ENCODE measurements around the gene GAB2. TPM values are rescaled to one million over a fixed set of nuclear protein-coding genes. Genes with fewer than 3 reads are reported as not detected.

The GAB2 gene
- total and polyA plus RNA-seq, 10 of the 15 experiments (the other 5 are each of a cell fraction or from before 2014, with no cell fraction given), result 0.69 to 12.6 (median 3.8) TPM

DNA sequence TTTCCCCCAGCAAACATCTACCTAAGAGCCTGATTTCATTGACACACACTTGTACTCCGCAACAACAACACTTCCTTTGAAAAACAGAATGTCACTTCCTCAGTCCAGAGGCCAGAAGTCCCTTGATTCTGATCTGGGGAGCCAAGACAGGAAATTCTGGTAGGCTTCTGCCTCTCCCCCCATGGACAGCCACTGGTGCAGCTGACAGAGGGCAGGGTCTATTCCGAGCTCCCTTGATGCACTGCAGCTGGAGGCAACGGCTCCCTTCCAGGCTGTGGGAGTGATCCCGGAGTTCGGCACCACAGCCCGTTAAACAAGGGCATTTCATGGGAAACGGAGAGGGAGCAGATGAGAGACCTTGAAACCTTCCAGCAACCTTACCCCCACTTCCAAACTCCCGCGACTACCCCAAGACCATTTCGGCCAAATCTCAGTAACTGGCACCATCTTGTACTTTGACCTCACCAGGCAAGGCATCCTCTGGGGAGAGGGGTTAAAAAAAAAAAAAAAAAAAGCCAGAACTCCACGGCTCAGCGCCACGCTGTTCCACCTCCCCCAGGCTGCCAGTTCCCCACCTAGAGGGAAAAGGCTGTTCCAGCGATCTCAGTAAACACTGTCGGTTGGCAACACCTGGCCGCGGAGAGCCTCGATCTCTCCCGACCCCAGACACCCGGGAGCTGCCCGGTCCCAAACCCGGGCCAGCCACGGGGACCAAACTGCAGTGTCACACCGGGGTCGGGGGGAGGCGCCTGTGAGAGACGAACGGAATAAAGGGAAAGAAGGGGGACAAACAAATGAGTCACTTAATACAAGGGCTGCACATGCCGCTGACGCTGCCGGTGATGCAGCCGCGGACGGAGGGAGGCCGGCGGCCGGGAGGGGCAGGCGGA, 1.1 kb downstream of the GAB2 start (continued):
- peak; percentile 60 for TF ChIP-seq IKZF1 (conservative IDR thresholded peaks at IDR 0.05)
- no peak for TF ChIP-seq BCL11A (IDR thresholded peaks at IDR 0.05; ENCODE audit: low read depth, low read length)
- TF ChIP-seq PAX8 (IDR thresholded peaks at IDR 0.05), result no peak
- TF ChIP-seq BMI1 (IDR thresholded peaks at IDR 0.05; ENCODE audit: borderline replicate concordance), result no peak
- peak; percentile 45; the same call in 1 of the 2 replicates for TF ChIP-seq ATF7 (IDR thresholded peaks at IDR 0.05; ENCODE audit: low read depth)
- TF ChIP-seq POU2F2 (IDR thresholded peaks at IDR 0.05; ENCODE audit: borderline replicate concordance, low read depth, low read length), result peak; percentile 26; the same call in 1 of the 3 replicates
- TF ChIP-seq SREBF1 (IDR thresholded peaks at IDR 0.05; ENCODE audit: low read length), result no peak
- peak; percentile 72 for TF ChIP-seq RAD21 (IDR thresholded peaks at IDR 0.05; ENCODE audit: insufficient read depth, low read depth, low read length)
- TF ChIP-seq, protein P1, sequence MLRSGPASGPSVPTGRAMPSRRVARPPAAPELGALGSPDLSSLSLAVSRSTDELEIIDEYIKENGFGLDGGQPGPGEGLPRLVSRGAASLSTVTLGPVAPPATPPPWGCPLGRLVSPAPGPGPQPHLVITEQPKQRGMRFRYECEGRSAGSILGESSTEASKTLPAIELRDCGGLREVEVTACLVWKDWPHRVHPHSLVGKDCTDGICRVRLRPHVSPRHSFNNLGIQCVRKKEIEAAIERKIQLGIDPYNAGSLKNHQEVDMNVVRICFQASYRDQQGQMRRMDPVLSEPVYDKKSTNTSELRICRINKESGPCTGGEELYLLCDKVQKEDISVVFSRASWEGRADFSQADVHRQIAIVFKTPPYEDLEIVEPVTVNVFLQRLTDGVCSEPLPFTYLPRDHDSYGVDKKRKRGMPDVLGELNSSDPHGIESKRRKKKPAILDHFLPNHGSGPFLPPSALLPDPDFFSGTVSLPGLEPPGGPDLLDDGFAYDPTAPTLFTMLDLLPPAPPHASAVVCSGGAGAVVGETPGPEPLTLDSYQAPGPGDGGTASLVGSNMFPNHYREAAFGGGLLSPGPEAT (IDR thresholded peaks at IDR 0.05; ENCODE audit: low read depth), result peak; percentile 37; the same call in 1 of the 2 replicates
- peak; percentile 52; the same call in 1 of the 2 replicates for TF ChIP-seq YY1 (IDR thresholded peaks at IDR 0.05; ENCODE audit: low read depth, low read length)
- TF ChIP-seq TCF3 (IDR thresholded peaks at IDR 0.05; ENCODE audit: borderline replicate concordance, insufficient read depth, low read depth, low read length), result no peak
- TF ChIP-seq, protein P2, sequence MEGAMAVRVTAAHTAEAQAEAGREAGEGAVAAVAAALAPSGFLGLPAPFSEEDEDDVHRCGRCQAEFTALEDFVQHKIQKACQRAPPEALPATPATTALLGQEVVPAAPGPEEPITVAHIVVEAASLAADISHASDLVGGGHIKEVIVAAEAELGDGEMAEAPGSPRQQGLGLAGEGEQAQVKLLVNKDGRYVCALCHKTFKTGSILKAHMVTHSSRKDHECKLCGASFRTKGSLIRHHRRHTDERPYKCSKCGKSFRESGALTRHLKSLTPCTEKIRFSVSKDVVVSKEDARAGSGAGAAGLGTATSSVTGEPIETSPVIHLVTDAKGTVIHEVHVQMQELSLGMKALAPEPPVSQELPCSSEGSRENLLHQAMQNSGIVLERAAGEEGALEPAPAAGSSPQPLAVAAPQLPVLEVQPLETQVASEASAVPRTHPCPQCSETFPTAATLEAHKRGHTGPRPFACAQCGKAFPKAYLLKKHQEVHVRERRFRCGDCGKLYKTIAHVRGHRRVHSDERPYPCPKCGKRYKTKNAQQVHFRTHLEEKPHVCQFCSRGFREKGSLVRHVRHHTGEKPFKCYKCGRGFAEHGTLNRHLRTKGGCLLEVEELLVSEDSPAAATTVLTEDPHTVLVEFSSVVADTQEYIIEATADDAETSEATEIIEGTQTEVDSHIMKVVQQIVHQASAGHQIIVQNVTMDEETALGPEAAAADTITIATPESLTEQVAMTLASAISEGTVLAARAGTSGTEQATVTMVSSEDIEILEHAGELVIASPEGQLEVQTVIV (IDR thresholded peaks at IDR 0.05; ENCODE audit: borderline replicate concordance, partially characterized antibody), result no peak
- no peak for TF ChIP-seq SUPT20H (IDR thresholded peaks at IDR 0.05; ENCODE audit: borderline replicate concordance, control insufficient read depth, low read depth, low read length)
- TF ChIP-seq, protein P3, sequence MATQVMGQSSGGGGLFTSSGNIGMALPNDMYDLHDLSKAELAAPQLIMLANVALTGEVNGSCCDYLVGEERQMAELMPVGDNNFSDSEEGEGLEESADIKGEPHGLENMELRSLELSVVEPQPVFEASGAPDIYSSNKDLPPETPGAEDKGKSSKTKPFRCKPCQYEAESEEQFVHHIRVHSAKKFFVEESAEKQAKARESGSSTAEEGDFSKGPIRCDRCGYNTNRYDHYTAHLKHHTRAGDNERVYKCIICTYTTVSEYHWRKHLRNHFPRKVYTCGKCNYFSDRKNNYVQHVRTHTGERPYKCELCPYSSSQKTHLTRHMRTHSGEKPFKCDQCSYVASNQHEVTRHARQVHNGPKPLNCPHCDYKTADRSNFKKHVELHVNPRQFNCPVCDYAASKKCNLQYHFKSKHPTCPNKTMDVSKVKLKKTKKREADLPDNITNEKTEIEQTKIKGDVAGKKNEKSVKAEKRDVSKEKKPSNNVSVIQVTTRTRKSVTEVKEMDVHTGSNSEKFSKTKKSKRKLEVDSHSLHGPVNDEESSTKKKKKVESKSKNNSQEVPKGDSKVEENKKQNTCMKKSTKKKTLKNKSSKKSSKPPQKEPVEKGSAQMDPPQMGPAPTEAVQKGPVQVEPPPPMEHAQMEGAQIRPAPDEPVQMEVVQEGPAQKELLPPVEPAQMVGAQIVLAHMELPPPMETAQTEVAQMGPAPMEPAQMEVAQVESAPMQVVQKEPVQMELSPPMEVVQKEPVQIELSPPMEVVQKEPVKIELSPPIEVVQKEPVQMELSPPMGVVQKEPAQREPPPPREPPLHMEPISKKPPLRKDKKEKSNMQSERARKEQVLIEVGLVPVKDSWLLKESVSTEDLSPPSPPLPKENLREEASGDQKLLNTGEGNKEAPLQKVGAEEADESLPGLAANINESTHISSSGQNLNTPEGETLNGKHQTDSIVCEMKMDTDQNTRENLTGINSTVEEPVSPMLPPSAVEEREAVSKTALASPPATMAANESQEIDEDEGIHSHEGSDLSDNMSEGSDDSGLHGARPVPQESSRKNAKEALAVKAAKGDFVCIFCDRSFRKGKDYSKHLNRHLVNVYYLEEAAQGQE (IDR thresholded peaks at IDR 0.05; ENCODE audit: low read depth, low read length), result no peak
- TF ChIP-seq, protein P4, sequence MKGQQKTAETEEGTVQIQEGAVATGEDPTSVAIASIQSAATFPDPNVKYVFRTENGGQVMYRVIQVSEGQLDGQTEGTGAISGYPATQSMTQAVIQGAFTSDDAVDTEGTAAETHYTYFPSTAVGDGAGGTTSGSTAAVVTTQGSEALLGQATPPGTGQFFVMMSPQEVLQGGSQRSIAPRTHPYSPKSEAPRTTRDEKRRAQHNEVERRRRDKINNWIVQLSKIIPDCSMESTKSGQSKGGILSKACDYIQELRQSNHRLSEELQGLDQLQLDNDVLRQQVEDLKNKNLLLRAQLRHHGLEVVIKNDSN (IDR thresholded peaks at IDR 0.05; ENCODE audit: borderline replicate concordance, extremely low read length, insufficient read depth, low read depth, low read length), result no peak
- TF ChIP-seq SP1 (IDR thresholded peaks at IDR 0.05; ENCODE audit: low read depth, low read length), result no peak
- TF ChIP-seq, protein P5, sequence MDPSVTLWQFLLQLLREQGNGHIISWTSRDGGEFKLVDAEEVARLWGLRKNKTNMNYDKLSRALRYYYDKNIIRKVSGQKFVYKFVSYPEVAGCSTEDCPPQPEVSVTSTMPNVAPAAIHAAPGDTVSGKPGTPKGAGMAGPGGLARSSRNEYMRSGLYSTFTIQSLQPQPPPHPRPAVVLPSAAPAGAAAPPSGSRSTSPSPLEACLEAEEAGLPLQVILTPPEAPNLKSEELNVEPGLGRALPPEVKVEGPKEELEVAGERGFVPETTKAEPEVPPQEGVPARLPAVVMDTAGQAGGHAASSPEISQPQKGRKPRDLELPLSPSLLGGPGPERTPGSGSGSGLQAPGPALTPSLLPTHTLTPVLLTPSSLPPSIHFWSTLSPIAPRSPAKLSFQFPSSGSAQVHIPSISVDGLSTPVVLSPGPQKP (IDR thresholded peaks at IDR 0.05; ENCODE audit: low read depth, low read length), result no peak
- TF ChIP-seq CBX5 (IDR thresholded peaks at IDR 0.05; ENCODE audit: low read depth), result peak; percentile 84; the same call in 1 of the 2 replicates
- 0 out of 2 replicates have a peak, but pooled peaks have one; percentile 23 for TF ChIP-seq CBFB (IDR thresholded peaks at IDR 0.05; ENCODE audit: low read depth)
